Renal pelvis (tissue), 12 donors: ENCODE data around the gene DPH6. TPM values are rescaled to one million over a fixed set of nuclear protein-coding genes. Genes with fewer than 3 reads are reported as not detected.
"Not testable (repeated sequence)": the region's sequence is repeated elsewhere in the genome, so short reads cannot be mapped to it uniquely, and the experiment has no call there.

Experiments used
- DNase-seq: peaks from one replicate; pipeline ENCODE4 v3.0.0-alpha.2; 2013
- long read RNA-seq, 16 experiments: transcript quantifications; one replicate each; lab custom pipeline, GENCODE V29; 2026
- polyA plus RNA-seq, 3 donors: library from polyadenylated mRNA; unstranded; fragments of 120-200 nt; gene quantifications; one replicate each; pipeline ENCODE4 v1.2.1, GENCODE V29; 2013; ENCODE audit not compliant: insufficient read length in 3 of 3

Gene DPH6
- polyA plus RNA-seq, result 10 to 100 TPM; 14.3 to 18.4 (median 15.2) TPM
- long read RNA-seq, donor 1, partial matches to known transcripts, result 0 of 3 reads
- long read RNA-seq, donor 1, other reads (novel, unspliced or antisense), result 0 of 3 reads
- long read RNA-seq, donor 2, partial matches to known transcripts, result 0 of 2 reads
- long read RNA-seq, donor 2, other reads (novel, unspliced or antisense), result 0 of 2 reads
- long read RNA-seq, donor 3, partial matches to known transcripts, result 0 of 3 reads
- long read RNA-seq, donor 3, other reads (novel, unspliced or antisense), result 0 of 3 reads
- long read RNA-seq, donor 4, transcript DPH6-201 (9 exons, 2,099 nt), result major isoform, 5 of 5 reads
- long read RNA-seq, donor 4, partial matches to known transcripts, result 0 of 5 reads
- long read RNA-seq, donor 4, other reads (novel, unspliced or antisense), result 0 of 5 reads
- long read RNA-seq, donor 5, result 0 reads
- long read RNA-seq, donor 6, partial matches to known transcripts, result 0 of 1 reads
- long read RNA-seq, donor 6, other reads (novel, unspliced or antisense), result 0 of 1 reads
- long read RNA-seq, donor 7, partial matches to known transcripts, result 0 of 5 reads
- long read RNA-seq, donor 7, other reads (novel, unspliced or antisense), result 0 of 5 reads
- long read RNA-seq, donor 8, partial matches to known transcripts, result 0 of 6 reads
- long read RNA-seq, donor 8, other reads (novel, unspliced or antisense), result 5 of 6 reads
- long read RNA-seq, donor 9, transcript DPH6-201 (9 exons, 2,099 nt), result major isoform, 6 of 7 reads
- long read RNA-seq, donor 9, partial matches to known transcripts, result 0 of 7 reads
- long read RNA-seq, donor 9, other reads (novel, unspliced or antisense), result 0 of 7 reads
- long read RNA-seq, donor 10, partial matches to known transcripts, result 0 of 1 reads
- long read RNA-seq, donor 10, other reads (novel, unspliced or antisense), result 0 of 1 reads
- long read RNA-seq, donor 11, partial matches to known transcripts, result 0 of 2 reads
- long read RNA-seq, donor 11, other reads (novel, unspliced or antisense), result 0 of 2 reads
- long read RNA-seq, donor 12, partial matches to known transcripts, result 0 of 2 reads
- long read RNA-seq, donor 12, other reads (novel, unspliced or antisense), result 0 of 2 reads
- long read RNA-seq, donor 13, result 0 reads
- long read RNA-seq, donor 14, result 0 reads
- long read RNA-seq, donor 15, result 0 reads
- long read RNA-seq, donor 16, partial matches to known transcripts, result 0 of 3 reads
- long read RNA-seq, donor 16, other reads (novel, unspliced or antisense), result 0 of 3 reads

- DNase-seq, result peak; percentile 90
Observed at GRCh38 chr15:35545824-35546510, at the start of gene DPH6. Gene DPH6 (minus strand): TSS chr15:35546165. CDS start chr15:35546141, 24 bp downstream.

- DNase-seq, result no peak
Observed at GRCh38 chr15:35595656-35596055, 49.7 kb upstream of the DPH6 start.

- DNase-seq, result not testable (repeated sequence)
Observed at GRCh38 chr15:35591987-35592386, 46.0 kb upstream of the DPH6 start.

GRCh38 chr15:35583863-35584528, 38.0 kb upstream of the DPH6 start:
- peak; percentile 17 for DNase-seq

- DNase-seq, result no peak
Observed at GRCh38 chr15:35580606-35581005, 34.6 kb upstream of the DPH6 start.

- DNase-seq, result no peak
Observed at GRCh38 chr15:35567392-35567791, 21.4 kb upstream of the DPH6 start.

- no peak for DNase-seq
Observed at GRCh38 chr15:35566991-35567390, 21.0 kb upstream of the DPH6 start.

- no peak for DNase-seq
Observed at GRCh38 chr15:35565901-35566300, 19.9 kb upstream of the DPH6 start.

- no peak for DNase-seq
Observed at GRCh38 chr15:35562641-35563040, 16.7 kb upstream of the DPH6 start.

- no peak for DNase-seq
Observed at GRCh38 chr15:35561308-35561707, 15.3 kb upstream of the DPH6 start.

GRCh38 chr15:35560870-35561269, 14.9 kb upstream of the DPH6 start:
- no peak for DNase-seq

GRCh38 chr15:35560258-35560657, 14.3 kb upstream of the DPH6 start:
- no peak for DNase-seq

- DNase-seq, result no peak
Observed at GRCh38 chr15:35559683-35560082, 13.7 kb upstream of the DPH6 start.

GRCh38 chr15:35557544-35557943, 11.6 kb upstream of the DPH6 start:
- no peak for DNase-seq

GRCh38 chr15:35557012-35557411, 11.0 kb upstream of the DPH6 start:
- no peak for DNase-seq

GRCh38 chr15:35555244-35555643, 9.3 kb upstream of the DPH6 start:
- DNase-seq, result no peak

GRCh38 chr15:35550957-35551356, 5.0 kb upstream of the DPH6 start:
- DNase-seq, result no peak

GRCh38 chr15:35549567-35549966, 3.6 kb upstream of the DPH6 start:
- DNase-seq, result no peak

- no peak for DNase-seq
Observed at GRCh38 chr15:35548435-35548834, 2.5 kb upstream of the DPH6 start.

GRCh38 chr15:35547775-35548364, 1.9 kb upstream of the DPH6 start:
- no peak for DNase-seq
